Right hindlimb (tissue), 1 donor: ENCODE data around the gene RAP1GDS1.

Source experiments
- DNase-seq: peaks from one replicate; pipeline ENCODE4 v3.0.0-alpha.2; 2018

The RAP1GDS1 gene, protein sequence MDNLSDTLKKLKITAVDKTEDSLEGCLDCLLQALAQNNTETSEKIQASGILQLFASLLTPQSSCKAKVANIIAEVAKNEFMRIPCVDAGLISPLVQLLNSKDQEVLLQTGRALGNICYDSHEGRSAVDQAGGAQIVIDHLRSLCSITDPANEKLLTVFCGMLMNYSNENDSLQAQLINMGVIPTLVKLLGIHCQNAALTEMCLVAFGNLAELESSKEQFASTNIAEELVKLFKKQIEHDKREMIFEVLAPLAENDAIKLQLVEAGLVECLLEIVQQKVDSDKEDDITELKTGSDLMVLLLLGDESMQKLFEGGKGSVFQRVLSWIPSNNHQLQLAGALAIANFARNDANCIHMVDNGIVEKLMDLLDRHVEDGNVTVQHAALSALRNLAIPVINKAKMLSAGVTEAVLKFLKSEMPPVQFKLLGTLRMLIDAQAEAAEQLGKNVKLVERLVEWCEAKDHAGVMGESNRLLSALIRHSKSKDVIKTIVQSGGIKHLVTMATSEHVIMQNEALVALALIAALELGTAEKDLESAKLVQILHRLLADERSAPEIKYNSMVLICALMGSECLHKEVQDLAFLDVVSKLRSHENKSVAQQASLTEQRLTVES

DNA sequence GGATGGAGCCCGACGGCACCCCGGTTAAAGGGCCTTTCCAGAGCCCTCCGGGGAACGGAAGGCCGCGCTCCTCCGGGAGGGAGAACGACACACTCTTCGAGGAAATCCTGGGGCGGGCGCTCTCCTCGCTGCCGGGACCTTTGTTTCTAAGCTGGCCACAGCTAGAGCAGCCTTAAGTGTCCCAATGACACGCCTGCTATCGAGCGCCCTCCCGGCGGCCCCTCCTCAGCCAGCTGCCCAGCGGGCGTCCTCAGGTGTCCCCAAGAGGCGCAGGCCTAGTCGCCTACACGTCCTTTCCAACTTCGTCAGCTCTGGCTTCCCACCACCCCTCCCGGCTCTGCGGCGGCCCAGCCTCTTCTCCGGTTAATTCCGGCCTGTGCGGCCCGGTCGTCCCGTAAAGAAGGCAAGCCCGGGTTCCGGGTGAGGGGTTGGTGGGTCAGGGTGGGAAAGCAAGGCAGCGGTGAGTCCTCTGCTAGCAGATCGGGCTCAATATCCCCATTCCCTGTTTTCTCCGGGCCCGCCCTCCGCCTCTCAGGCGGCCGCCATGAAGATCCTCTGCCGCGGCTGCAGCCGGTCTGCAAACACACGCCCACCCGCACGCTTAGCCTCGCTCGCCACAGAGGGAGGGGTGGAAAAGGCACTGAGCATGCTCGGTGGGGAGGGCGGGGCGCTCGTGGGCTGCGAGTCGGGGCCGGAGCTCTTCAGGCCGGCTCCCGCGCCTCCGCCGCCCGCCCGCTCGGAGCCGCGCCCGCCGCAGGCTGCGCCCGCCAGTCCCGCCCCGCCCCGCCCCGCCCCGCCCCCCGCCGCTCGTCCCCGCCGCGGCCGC is at the start of gene RAP1GDS1:
TSS of gene RAP1GDS1 (plus strand) at position 806 of the 826 bp plus-strand sequence. CDS start 182 bp downstream, outside the sequence.
- peak; percentile 99 for DNase-seq

DNA sequence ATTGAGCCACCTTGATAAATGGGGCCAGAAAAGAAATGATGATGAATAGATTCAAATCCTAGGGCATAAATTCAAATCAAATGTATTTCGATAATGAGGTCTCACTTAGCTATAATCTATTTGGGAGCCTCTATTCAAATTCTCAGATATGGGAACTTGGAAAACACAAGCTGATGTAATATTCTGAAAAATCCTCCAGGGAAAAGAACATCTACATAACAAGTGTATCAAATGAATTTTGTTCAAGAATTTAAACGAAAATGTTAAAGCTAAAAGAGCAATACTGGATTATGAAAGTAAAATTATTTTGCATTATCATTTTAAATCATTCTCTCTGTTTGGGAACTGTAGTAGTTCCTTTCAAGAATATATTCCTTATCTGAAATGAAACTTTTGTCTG is 38.9 kb upstream of the RAP1GDS1 start:
- DNase-seq, result no peak

GRCh38 chr4:98226396-98226795 is 34.8 kb upstream of the RAP1GDS1 start:
- DNase-seq, result no peak

DNA sequence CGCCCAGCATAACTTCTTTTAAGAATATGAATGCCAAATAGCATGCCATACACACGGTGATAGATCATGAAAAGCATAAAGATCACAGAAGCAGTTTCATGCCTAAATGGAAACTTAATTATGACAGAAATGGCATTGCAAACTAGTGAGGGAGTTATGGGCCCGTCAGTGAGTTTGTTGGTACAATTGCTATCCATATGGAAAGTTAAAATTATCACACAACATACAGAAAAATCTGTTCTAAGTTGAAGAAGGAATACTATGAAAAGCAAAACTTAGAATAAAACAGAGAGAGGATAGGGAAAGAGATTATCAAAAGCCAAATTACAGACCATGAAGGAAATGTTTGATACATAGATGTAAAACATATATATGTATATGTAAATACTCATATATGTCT is 30.2 kb upstream of the RAP1GDS1 start:
- DNase-seq, result no peak

DNA sequence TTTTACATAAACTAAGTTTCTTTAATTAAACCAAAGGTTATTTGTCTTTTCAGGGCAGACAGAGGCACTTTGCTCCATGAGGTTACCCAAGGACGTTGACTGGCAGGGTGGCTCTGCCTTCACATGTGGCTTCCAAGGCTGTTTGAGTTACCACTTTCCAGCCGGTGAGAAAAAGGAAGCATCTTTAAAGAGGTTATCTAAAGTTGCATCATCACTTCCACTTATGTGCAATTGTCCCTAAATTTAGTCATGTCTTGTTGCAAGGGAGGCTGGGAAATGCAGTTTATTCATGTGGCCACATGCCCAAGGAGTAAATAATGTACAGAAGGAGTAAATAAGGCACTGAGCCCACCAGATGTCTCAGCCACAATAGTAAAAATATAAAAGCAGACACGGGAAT is 29.0 kb upstream of the RAP1GDS1 start:
- no peak for DNase-seq

GRCh38 chr4:98237204-98237603 is 24.0 kb upstream of the RAP1GDS1 start:
- no peak for DNase-seq

GRCh38 chr4:98242063-98242462 is 19.1 kb upstream of the RAP1GDS1 start:
- no peak for DNase-seq

- DNase-seq, result no peak
Observed at GRCh38 chr4:98242538-98242937, 18.6 kb upstream of the RAP1GDS1 start.

DNA sequence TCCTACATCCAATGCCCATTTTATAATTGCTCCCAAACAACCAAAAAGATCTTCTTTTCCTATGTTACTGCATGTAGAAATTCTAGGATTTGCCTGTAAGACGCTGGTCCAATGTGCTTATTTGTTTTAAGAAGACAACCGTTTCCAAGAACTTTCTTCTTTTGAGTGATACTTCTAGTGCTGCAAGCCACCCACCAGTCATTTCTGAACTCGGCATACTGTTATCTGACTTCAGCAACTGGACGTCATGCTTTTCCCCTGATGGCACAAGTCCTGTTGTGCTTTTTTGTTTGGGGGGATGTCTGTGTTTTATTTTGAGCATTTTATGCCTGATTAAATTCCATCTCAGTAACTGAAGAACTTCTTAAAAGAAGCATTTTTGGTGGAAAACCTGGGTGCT is 16.0 kb upstream of the RAP1GDS1 start:
- no peak for DNase-seq

- no peak for DNase-seq
Observed at GRCh38 chr4:98248934-98249333, 12.2 kb upstream of the RAP1GDS1 start.

GRCh38 chr4:98249831-98250230 is 11.4 kb upstream of the RAP1GDS1 start:
- DNase-seq, result no peak

- no peak for DNase-seq
Observed at GRCh38 chr4:98253499-98253898, 7.7 kb upstream of the RAP1GDS1 start.

DNA sequence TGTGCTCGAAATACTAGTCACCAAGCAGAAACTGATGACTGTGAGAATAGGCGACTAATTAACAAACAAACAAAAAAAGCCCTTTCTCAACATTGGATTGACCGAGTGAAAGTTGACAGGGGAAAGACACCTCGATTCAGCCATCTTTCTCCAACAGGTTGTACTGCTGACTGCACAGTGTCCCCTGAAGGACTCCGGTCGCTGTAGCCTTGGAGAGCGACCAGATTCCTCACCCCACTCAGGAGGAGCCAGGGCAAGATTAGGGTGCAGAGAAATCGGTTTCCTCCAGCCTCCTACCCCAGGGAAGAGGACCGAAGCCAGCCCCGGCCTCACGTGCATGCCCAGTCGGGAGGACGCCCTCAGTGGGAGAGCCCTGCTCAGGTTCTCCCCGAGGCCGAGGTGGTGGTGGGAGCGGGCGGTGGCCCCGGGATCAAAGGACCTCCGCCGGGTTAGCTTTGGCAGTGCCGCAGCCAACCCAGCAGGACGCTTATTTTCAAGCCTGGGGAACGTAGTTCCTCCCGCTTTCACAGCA is 1.1 kb upstream of the RAP1GDS1 start:
- DNase-seq, result peak; percentile 69

DNA sequence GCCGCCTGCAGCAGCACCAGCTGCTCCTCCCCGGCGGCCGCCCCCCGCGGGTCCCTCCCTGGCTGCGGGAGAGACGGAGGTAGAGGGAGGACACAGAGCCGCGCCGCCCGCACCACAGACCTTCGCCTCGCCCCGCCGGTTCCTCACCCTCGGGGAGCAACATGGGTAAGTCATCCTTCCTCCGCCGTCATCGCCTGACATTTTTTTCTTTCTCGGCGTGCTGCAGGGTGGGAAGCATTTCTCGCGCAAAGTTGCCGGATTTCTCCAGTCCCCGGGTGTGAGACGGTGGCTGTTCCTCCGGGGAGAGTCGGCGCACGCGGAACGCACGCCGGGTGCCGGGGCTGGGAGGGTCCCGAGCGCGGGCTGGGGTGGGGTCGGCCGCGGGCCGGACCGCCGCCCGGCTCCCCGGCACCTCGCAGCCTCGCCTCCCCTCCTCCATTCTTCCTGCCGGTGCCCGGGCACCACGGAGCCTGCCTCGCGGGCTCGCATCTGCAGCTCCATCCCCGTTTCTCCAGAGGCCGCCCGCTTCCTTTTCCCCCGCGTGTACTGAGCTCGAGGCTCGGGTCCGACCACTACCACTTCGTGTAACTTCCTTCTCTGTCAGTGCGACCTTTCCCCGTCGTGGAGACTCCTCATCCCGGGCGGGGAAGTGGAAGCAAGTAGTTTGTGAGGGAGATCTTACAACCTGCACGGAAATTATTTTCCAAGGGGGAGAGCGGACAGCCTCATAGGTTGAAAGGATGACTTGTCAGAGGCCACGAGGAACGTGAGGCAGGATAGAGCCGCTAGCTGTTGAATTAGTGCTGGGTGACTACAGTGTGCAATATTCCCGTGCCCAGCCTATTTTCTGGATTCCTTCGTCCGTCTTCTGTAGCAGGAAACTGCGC is 464 bp downstream of the RAP1GDS1 start:
- peak; percentile 60 for DNase-seq

- DNase-seq, result no peak
Observed at GRCh38 chr4:98262431-98262830, 1.2 kb downstream of the RAP1GDS1 start.

DNA sequence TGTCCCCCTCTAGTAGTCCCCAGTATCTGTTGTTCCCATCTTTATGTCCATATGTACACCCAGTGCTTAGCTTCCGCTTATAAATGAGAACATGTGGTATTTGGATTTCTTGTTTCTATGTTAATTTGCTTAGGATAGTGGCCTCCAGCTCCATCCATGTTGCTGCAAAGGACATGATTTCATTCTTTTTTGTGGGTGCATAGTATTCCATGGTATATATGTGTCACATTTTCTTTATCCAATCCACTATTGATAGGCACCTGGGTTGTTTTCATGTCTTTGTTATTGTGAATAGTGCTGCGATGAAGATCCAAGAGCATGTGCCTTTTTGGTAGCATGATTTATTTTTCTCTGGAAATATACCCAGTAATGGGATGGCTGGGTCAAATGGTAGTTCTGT is 6.3 kb downstream of the RAP1GDS1 start:
- DNase-seq, result no peak

DNA sequence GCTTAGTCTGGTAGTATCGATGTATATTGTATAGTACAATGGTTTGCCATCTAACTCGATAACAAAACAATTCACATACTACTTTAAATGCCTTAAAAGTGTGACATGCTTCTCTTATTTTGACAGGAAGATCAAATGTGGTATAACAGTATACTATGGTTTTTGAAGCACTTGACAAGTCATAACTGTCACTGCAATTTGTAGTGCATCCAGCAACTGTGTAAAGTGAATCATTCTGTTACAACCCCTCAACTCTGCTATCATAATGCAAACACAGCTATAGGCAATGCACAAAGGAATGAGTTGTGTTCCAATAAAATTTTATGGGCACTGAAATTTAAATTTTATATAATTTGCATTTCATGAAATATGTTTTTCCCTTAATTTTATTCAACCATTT is 14.0 kb downstream of the RAP1GDS1 start:
- DNase-seq, result no peak

- DNase-seq, result no peak
Observed at GRCh38 chr4:98283219-98284189, 22.3 kb downstream of the RAP1GDS1 start.

- no peak for DNase-seq
Observed at GRCh38 chr4:98284640-98285046, 23.5 kb downstream of the RAP1GDS1 start.

- DNase-seq, result no peak
Observed at GRCh38 chr4:98285676-98286075, 24.5 kb downstream of the RAP1GDS1 start.

DNA sequence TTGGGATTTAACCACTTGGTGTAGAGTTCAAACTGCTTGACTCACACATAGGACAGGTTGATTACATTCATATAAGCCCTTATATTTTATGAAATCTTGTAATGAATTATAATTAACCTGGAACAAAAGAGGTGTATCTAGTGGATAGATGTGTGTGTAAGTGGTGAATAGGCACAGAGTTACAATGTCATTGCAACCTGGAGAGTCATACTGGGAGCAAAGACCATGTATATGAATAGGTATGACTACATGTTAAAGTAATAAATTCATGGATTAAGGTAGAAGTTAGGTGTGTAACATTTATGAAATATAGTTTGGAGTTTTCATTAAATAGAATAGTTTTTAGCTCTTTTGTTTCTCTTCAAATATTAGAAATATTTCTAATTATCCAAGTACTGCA is 26.1 kb downstream of the RAP1GDS1 start:
- no peak for DNase-seq
